Skeletal muscle satellite cell (primary cell): ENCODE measurements around the gene ST7.

Experiments
- H3K27me3 ChIP-seq: 2 replicates; pipeline ENCODE4 v1.7.0; 2013; ENCODE audit warnings: low read length; ENCODE audit not compliant: control insufficient read depth, insufficient read depth
- H3K36me3 ChIP-seq: 2 replicates; pipeline ENCODE4 v1.7.0; 2013; ENCODE audit warnings: mild to moderate bottlenecking, control low read depth, low read length; ENCODE audit not compliant: insufficient read depth
- H3K4me1 ChIP-seq: 2 replicates; pipeline ENCODE4 v1.7.0; 2013; ENCODE audit warnings: low read length; ENCODE audit not compliant: control insufficient read depth, insufficient read depth
- H3K4me2 ChIP-seq: 2 replicates; pipeline ENCODE4 v1.7.0; 2013; ENCODE audit warnings: mild to moderate bottlenecking, low read length
- H3K4me3 ChIP-seq: 2 replicates; pipeline ENCODE4 v1.7.0; 2013; ENCODE audit warnings: low read length
- H3K9ac ChIP-seq: 2 replicates; pipeline ENCODE4 v1.7.0; 2013; ENCODE audit warnings: mild to moderate bottlenecking, low read depth, low read length, moderate library complexity
- H3K9me3 ChIP-seq: replicated peaks from 2 replicates; pipeline ENCODE4 v1.7.0; 2013; ENCODE audit warnings: mild to moderate bottlenecking, control low read depth, low read length

ST7 gene

DNA sequence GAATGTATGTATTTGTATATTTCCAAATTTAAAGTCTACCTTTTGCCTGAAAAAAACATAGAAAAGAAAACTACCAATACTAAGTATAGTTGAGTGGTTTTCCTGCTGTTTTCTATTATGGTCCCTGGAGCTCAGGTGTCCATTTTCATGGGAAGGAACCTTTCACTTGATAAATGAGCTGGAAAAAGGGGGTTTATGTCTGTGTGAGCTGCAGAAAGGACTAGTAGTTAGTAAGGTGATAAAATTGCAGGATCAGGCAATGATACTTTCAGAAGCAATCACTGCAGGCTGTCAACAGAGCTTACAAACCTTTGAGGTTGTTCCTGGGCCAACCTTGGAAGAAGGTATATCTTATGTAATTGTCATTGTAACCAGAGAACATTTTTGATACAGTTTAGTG lies 48.0 kb downstream of the ST7 start:
- H3K27me3 ChIP-seq = no peaks in the 10 kb centered on the region
- no peaks in the 10 kb centered on the region for H3K9me3 ChIP-seq
- no peak overlapping the region for H3K4me2 ChIP-seq
- no peak overlapping the region for H3K9ac ChIP-seq
- H3K4me3 ChIP-seq = no peak overlapping the region
- peaks cover 24% of the 10 kb centered on the region for H3K4me1 ChIP-seq
- H3K36me3 ChIP-seq = no peaks in the 10 kb centered on the region

DNA sequence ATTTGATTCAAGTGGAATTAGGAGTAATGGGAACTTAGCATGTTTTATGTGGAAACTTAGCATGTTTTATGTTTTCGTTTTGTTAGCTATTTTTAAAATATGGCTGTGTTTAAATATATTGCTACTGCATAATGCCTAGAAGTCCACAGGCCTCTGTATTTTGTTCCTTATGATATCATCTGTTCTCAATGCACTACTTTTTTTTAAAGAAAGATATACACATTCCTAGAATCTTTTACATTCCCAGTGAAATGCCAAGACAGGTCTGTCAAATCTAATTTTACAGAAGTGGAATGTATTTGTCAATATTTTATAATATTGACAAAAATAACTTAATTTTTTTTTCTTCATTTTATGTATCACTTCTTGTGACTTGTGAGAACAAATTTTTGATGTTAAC lies 51.6 kb downstream of the ST7 start:
- H3K4me3 ChIP-seq = no peak overlapping the region
- H3K4me2 ChIP-seq = no peak overlapping the region
- peaks cover 27% of the 10 kb centered on the region for H3K4me1 ChIP-seq
- no peaks in the 10 kb centered on the region for H3K27me3 ChIP-seq
- no peaks in the 10 kb centered on the region for H3K36me3 ChIP-seq
- H3K9ac ChIP-seq = peak overlapping the region; percentile 50
- no peaks in the 10 kb centered on the region for H3K9me3 ChIP-seq

DNA sequence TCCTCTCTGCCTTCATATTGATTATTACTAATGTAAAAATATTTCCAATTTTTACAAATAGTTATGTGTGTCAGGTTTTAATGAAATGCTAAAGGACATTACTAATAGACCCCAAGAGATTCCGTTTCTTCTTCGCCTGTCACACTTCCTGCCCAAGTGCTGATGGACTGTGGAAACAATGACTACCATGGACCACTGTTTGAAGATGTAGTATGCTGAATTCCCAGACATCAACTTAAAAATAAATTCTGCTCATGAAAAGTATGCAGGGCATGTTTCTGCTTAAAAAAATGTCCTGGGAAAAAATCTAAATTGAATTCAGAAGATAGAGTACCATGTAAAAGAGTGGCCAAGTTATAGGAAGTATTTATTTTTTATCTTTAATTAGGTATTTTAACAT lies 52.1 kb downstream of the ST7 start:
- H3K27me3 ChIP-seq = no peaks in the 10 kb centered on the region
- H3K4me1 ChIP-seq = peaks cover 32% of the 10 kb centered on the region
- no peaks in the 10 kb centered on the region for H3K9me3 ChIP-seq
- H3K9ac ChIP-seq = peak overlapping the region; percentile 50
- H3K4me3 ChIP-seq = no peak overlapping the region
- no peak overlapping the region for H3K4me2 ChIP-seq
- H3K36me3 ChIP-seq = no peaks in the 10 kb centered on the region

DNA sequence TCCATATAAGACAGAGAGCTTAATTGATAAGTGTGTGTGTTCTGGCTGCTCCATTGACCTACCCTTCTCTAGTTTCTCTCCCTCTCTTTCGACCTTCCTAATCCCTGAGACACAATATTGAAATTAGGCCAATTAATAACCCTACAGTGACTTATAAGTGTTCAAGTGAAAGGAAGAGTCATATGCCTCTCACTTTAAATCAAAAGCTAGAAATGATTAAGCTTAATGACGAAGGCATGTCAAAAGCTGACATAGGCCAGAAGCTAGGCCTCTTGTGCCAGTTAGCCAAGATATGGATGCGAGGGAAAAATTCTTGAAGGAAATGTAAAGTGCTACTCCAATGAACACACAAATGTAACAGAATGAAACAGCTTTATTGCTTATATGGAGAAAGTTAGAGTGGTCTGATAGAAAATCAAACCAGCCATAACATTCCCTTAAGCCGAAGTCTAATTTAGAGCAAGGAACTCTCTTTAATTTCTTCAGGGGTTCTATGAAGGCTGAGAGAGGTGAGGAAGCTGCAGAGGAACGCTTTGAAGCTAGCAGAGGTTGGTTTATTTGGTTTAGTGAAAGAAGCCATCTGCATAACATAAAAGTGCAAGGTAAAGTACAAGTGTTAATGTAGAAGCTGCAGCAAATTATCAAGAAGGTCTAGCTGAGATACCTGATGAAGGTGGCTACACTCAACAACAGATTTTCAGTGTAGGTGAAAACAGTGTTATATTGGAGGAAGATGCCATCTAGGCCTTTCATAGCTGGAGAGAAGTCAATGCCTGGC lies 53.8 kb downstream of the ST7 start:
- H3K36me3 ChIP-seq = no peaks in the 10 kb centered on the region
- H3K9ac ChIP-seq = no peak overlapping the region
- no peak overlapping the region for H3K4me2 ChIP-seq
- H3K4me3 ChIP-seq = no peak overlapping the region
- H3K4me1 ChIP-seq = peaks cover 36% of the 10 kb centered on the region
- H3K27me3 ChIP-seq = no peaks in the 10 kb centered on the region
- H3K9me3 ChIP-seq = no peaks in the 10 kb centered on the region

DNA sequence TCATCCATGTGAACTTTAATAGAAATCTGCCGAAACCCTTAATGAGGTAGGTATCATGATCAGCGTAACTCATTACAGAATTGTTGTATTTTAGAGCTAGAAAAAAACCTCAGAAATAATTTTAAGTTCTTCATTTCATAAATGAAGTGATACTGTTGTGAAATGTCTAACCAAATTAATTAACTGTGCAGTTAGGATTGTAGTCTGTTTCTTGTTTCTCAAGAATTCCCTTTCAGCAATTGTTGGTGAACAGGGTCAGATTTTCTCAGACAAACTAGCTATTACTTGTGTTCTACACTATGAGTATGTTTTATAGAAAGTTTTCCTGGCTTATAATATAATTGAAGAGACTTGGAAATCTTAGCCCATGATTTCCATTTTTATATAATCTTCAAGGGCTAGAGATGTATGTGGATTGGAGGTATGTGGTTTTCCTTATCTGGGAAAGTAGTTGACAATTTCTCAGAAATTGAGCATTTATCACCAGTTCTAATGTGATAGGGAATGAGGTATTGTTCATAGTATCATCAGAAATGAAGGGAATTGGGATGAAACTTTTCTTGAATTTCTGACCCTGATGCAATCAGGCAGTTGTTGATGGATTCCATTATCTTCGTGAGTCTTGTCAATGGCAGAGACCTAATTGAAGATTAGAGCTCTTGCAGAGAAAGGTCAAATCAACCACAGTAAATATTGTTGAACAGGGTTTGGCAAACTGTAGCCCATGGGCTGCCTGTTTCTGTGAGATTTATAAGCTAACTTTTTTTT lies 55.0 kb downstream of the ST7 start:
- H3K4me1 ChIP-seq = peaks cover 36% of the 10 kb centered on the region
- H3K4me2 ChIP-seq = no peak overlapping the region
- no peaks in the 10 kb centered on the region for H3K36me3 ChIP-seq
- no peaks in the 10 kb centered on the region for H3K27me3 ChIP-seq
- no peak overlapping the region for H3K4me3 ChIP-seq
- no peaks in the 10 kb centered on the region for H3K9me3 ChIP-seq
- no peak overlapping the region for H3K9ac ChIP-seq

DNA sequence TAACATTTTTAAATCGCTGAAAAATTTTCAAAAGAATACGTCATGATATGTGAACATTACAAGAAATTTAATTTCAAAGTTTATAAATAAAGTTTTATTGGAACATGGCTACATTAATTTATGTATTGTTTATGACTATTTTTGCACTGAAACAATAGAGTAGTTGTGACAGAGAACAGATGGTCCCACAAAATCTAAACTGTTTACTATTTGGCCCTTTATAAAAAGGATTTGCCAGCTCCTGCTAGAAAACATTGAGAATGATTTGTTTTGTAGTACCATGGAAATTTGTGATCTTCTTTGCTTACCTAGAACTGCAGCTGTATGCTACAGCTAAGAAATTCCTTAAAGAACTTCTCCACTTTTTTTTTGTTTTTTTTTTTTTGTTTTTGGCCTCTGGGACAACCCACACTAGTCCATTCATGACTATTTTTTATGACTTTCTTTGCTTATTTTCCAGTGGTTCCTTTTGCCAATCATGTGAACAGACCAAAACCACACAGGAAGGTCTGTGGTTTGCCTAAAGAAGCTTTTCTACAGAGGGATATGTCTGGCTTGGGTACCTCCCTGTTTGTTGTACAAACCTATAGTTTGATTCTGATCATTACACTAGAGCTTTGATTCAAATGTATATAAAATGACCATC lies 55.7 kb downstream of the ST7 start:
- Histone ChIP-seq H3K4me1 (peaks cover 36% of the 10 kb centered on the region), H3K4me3 (no peak overlapping the region), H3K9ac (no peak overlapping the region), H3K27me3 (no peaks in the 10 kb centered on the region), H3K9me3 (no peaks in the 10 kb centered on the region), H3K4me2 (no peak overlapping the region), H3K36me3 (no peaks in the 10 kb centered on the region)

DNA sequence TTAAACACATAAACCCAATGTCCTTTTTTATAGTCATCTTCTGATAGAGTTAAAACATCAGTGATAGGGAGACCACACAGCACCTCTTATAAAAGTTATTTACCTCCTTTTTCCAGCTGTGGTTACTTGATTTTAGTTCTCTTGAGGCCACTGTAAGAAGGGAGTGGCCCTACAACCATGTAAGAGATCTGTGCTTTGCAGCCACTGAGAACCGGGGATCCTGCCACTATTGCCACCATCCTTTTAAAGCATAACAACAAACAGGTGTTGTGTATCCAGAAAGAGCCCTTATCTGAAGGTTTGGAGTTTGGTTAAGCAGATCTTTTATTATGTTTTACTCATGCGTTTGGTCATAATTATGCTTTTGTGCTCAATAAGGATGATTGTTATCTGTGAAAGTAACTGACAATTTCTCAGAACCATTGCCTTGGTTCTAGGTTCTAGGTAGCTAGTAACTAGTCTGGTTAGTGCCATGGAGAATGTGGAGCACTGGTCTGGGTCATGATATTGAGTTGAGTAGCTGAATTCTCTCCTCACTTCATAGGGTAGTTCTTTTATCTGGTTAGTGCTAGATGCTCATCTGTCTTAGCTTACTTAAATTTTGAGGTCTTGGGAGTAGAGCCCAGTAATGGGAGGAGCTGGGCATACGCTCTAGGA lies 56.5 kb downstream of the ST7 start:
- H3K4me2 ChIP-seq = peak overlapping the region; percentile 16
- no peaks in the 10 kb centered on the region for H3K36me3 ChIP-seq
- peaks cover 40% of the 10 kb centered on the region for H3K4me1 ChIP-seq
- H3K9ac ChIP-seq = no peak overlapping the region
- no peaks in the 10 kb centered on the region for H3K27me3 ChIP-seq
- no peak overlapping the region for H3K4me3 ChIP-seq
- no peaks in the 10 kb centered on the region for H3K9me3 ChIP-seq

DNA sequence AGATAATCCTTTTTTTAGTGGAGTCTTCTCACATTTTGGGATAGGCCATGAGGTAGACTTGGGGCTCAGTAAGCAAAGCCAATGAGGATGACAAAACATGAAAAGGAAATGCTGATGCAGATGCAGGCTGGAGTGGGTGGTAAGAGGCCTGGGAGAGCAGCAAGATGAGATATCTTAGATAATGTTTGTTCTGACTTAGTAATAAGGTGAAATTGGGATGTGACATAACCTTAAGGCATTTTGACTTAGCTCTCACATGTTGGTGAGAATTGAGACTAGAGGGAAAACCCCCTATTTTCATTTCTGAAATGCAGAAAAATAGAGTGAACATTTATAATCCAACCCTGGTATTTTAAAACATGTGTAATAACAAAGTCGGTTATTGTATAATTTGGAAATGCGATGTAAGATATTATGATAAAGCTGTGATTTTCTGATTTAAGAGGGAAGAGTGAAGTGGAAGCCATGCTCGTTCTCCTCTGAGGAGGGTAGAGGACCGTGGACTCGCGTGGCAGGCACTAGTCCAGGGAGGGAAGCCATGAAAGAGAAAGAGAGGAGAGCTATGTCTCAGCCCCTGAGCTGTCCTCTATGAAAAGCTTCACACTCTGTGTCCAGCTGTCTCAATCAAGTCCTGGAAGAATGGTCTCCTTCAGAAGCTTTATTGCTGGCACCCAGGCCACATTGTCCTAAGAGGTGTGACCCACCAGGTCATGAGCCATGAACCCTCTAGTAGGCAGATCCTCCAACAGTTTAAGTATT lies 57.3 kb downstream of the ST7 start:
- H3K9ac ChIP-seq = no peak overlapping the region
- H3K36me3 ChIP-seq = no peaks in the 10 kb centered on the region
- H3K27me3 ChIP-seq = no peaks in the 10 kb centered on the region
- H3K9me3 ChIP-seq = no peaks in the 10 kb centered on the region
- H3K4me2 ChIP-seq = peak overlapping the region; percentile 16
- H3K4me1 ChIP-seq = peaks cover 36% of the 10 kb centered on the region
- H3K4me3 ChIP-seq = no peak overlapping the region

DNA sequence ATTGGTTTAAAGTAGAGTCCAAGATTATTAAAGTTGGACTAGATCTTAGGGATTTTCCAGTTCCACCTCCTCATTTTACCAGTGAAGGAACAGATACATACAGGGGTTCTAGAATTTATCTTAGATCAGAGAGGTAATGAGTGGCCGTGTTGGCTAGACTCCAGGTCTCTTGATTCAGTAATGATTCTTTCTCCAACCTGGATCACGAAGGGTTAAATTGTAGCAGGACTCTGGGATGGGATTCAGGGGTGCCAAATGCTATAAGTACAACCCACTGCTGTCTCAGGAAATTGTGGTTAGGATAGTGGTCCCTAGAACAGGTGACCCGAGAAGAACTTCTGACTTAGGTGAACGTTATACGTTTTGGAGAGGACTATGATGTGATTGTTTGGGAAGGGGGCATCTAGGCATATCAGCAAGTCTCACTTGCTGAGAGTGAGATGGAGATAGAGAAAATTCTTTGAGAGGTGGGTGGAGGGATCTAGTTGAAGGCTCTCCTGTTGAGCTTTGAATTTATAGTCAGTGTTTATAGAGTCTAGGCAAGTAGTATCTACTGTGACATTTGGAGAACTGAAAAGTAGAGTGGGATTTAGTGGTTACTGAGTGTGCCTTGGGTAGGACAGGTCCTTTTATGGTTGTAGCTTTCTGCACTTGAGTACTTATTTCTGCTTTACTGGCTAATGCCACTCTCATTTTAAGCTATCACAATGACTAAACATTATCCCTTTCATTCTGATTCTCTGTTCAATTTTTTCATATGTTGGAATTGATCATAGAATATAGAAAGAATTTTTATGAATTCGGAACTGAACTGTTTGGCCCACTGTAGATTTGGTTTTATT lies 58.3 kb downstream of the ST7 start:
- Histone ChIP-seq H3K4me1 (peaks cover 30% of the 10 kb centered on the region), H3K9ac (no peak overlapping the region), H3K36me3 (no peaks in the 10 kb centered on the region), H3K4me3 (no peak overlapping the region), H3K9me3 (no peaks in the 10 kb centered on the region), H3K4me2 (no peak overlapping the region), H3K27me3 (no peaks in the 10 kb centered on the region)

DNA sequence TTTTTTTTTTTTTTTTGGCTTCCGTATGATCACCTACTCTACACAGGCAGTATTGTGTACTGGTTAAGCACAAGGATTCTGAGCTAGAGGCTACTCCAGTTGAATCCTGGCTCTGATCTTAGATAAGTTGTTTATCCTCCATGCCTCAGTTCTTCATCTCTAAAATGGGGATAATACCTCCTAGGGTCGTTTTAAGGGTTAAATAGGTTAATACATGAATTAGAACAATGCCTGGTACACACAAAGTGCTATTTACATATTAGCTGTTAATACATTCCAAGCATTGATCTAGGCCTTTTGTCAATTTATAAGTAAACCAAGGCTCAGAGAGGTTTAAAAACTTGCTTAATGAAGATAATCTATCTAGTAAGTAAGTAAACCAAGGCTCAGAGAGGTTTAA lies 59.0 kb downstream of the ST7 start:
- H3K27me3 ChIP-seq = no peaks in the 10 kb centered on the region
- H3K4me3 ChIP-seq = no peak overlapping the region
- no peak overlapping the region for H3K9ac ChIP-seq
- H3K4me2 ChIP-seq = no peak overlapping the region
- H3K4me1 ChIP-seq = peaks cover 30% of the 10 kb centered on the region
- no peaks in the 10 kb centered on the region for H3K9me3 ChIP-seq
- no peaks in the 10 kb centered on the region for H3K36me3 ChIP-seq
